Measurements from ENCODE around the gene SLC15A1.

The SLC15A1 gene

GRCh38 chr13:98651744-98652143 lies 100.7 kb downstream of the SLC15A1 start:
- DNase-seq (ENCODE audit: extremely low read depth, low read depth): no peak
- TF ChIP-seq CTCF (IDR thresholded peaks at IDR 0.05; ENCODE audit: low read depth, low read length): no peak

- no peak for DNase-seq (ENCODE audit: extremely low read depth, low read depth)
- no peak for TF ChIP-seq CTCF (IDR thresholded peaks at IDR 0.05; ENCODE audit: low read depth, low read length)
Observed at GRCh38 chr13:98650396-98651107, 101.9 kb downstream of the SLC15A1 start.

GRCh38 chr13:98649861-98650260 lies 102.6 kb downstream of the SLC15A1 start:
- no peak for DNase-seq (ENCODE audit: extremely low read depth, low read depth)
- TF ChIP-seq CTCF (IDR thresholded peaks at IDR 0.05; ENCODE audit: low read depth, low read length): no peak

- no peak for DNase-seq (ENCODE audit: extremely low read depth, low read depth)
- TF ChIP-seq CTCF (IDR thresholded peaks at IDR 0.05; ENCODE audit: low read depth, low read length): no peak
Observed at GRCh38 chr13:98648686-98649085, 103.8 kb downstream of the SLC15A1 start.

- TF ChIP-seq CTCF (IDR thresholded peaks at IDR 0.05; ENCODE audit: low read depth, low read length): no peak
Observed at GRCh38 chr13:98648141-98648540, 104.3 kb downstream of the SLC15A1 start.

GRCh38 chr13:98647121-98647520 lies 105.4 kb downstream of the SLC15A1 start:
- no peak for DNase-seq (ENCODE audit: extremely low read depth, low read depth)
- TF ChIP-seq CTCF (IDR thresholded peaks at IDR 0.05; ENCODE audit: low read depth, low read length): no peak

More at GRCh38 chr13:98648141-98648540, 104.3 kb downstream of the SLC15A1 start:
- no peak for DNase-seq (ENCODE audit: extremely low read depth, low read depth)

GRCh38 chr13:98643479-98643878 lies 109.0 kb downstream of the SLC15A1 start:
- no peak for TF ChIP-seq CTCF (IDR thresholded peaks at IDR 0.05; ENCODE audit: low read depth, low read length)
- DNase-seq (ENCODE audit: extremely low read depth, low read depth): no peak

All from AG09319 (cell line).